Right renal pelvis (tissue), 4 donors: Measurements from ENCODE around the gene PRKAB1. TPM values are rescaled to one million over a fixed set of nuclear protein-coding genes. Genes with fewer than 3 reads are reported as not detected.

Experiments
- DNase-seq, 4 donors: peaks; one replicate each; pipeline ENCODE4 v3.0.0-alpha.2; 2013; ENCODE audit warnings: low read depth in 4 of 4, low spot score in 3 of 4, missing footprints in 1 of 4
- polyA plus RNA-seq, 4 donors: library from polyadenylated mRNA; unstranded; fragments of 120-200 nt; gene quantifications; one replicate each; pipeline ENCODE4 v1.2.1, GENCODE V29; 2013; ENCODE audit not compliant: insufficient read length in 4 of 4

The PRKAB1 gene
- polyA plus RNA-seq, 4 donors, result 71.7 to 92.2 (median 79.6) TPM

DNA sequence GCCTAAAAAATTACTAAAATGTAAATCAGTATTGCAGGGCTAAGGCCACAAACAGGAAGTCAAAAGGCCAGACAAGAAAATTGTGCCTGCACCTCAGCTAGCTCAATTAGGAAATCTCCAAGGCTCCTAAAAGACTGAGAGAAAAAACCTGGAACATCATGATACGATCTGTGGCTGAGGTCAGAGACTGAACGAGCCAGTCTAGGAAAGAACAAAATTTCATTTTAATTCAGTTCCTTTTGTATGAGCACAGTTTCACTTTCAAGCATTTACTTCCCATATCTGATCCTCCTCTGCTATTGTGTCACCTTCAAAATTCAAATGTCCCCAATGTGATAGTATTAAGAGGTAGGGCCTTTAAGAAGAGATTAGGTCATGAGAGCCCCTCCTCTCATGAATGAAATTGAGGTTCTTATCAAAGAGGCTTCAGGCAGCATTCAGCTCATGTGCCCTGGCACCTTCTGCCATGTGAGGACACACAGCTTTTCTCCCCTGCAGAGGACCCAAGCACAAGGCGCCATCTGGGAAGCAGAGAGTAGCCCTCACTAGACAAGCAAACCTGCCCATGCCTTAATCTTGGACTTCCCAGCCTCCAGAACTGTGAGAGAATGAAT is 14.8 kb downstream of the PRKAB1 start:
- no peak for DNase-seq

- DNase-seq, result no peak
These were observed 15.5 kb downstream of the PRKAB1 start for GRCh38 chr12:119683413-119683812.

GRCh38 chr12:119683816-119684215 is 15.9 kb downstream of the PRKAB1 start:
- DNase-seq, result no peak

DNA sequence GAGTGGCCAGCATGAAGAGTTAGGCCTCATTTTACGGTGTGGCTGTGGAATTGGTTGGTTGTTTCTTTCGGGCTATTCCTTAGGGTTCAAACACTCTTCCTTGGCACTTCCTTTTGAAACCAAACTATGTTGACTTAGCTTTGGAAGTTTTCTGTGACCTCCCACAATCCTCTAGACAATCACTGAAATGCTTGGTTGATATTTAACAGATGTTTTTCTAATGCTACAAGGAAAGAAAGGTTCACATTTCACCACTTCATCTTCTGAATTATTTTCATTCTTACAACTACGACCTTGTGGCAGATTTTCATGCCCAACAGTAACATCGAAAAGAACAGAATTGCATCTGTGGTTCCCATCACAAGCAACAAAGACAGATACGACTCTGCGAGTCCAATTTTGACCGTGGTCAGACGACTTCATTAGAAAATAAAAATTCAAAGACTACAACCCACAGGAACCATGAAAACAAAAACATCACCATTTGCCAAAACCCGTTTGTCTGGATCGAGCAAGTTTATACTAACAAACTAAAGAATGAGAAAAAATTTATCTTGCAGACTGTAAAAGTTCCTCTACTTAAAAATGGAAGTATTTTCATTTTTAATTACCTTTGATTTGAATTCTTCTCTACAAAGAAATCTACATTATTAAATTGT is 16.9 kb downstream of the PRKAB1 start:
- DNase-seq, result no peak

DNA sequence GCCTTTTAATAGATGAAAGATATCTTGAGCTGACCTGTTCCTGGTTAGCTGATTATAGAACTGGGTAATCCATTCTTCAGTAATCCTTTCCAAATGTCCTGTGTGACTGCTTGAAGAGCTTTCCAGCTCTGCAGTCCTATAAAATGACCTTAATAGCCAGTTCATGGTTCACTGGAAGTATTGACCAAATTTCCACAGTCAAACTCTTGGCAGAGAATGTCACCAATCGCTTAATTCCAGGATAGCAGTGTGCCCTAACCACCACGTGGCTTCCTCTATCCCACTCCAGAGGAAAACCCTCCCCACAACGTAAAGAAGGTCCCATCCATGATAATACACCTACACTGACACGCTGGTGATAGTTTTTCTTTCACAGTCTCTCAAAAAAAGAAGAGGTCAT is 17.4 kb downstream of the PRKAB1 start:
- no peak for DNase-seq

DNA sequence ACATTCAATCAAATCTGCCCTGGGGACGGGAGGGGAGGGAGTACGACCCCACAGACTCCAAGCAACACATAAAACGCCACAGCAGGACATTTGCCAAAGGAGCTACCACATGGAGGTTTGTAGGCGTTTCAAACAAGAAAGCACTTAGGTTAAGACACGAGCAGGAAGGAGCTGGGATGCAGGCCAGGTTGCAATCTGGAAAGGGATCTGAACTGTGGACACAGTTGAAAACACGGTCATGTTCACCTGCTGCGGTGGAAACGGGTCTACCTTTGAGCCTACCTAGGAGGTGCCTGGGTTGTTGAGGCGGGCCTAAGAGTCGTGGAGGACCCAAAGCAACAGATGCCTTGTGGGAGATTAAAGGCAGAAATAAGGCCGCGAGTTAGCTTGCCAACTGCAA is 18.4 kb downstream of the PRKAB1 start:
- DNase-seq, result no peak

DNA sequence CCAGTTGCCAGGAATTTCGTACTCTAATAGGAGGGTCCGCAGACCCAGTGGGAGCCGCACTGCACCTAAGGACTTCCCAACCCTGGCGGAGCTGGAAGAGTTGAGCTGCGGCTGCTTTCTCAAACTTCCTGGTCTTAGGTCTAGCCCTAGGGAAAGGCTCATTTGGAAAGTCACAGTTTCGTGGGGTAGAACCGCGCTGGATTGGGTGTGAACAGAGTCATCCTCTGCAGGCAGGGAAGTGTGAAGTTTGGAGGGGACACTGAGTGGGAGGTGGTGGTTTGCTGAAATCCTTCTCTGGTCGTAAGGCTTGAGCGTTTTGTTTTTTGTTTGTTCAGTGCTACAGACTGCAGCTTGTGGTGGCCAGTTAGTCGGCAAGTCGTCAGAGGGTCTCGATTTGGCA is 18.8 kb downstream of the PRKAB1 start:
- no peak for DNase-seq

DNA sequence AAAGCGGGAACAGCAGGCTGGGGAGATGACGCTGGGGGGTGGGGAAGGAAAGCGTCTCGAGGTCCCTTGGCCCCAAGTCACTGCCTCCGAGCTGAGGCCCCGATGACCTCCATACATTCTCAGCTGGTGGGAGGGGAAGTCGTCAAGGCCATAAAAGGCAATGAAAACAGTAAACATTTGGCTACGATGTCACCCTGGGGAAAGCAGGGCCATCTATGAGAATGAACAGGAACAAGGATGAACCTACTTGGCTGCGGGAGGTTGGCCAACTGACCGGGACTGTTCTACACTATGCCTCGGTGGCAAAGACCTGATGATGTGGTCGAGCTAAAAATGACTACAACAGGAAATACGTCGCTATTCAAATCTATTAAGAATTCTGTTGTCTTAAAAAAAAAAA is 19.5 kb downstream of the PRKAB1 start:
- no peak for DNase-seq

GRCh38 chr12:119687879-119688278 is 19.9 kb downstream of the PRKAB1 start:
- DNase-seq, result no peak

- DNase-seq, result no peak
These were observed 22.1 kb downstream of the PRKAB1 start for GRCh38 chr12:119689935-119690500.

DNA sequence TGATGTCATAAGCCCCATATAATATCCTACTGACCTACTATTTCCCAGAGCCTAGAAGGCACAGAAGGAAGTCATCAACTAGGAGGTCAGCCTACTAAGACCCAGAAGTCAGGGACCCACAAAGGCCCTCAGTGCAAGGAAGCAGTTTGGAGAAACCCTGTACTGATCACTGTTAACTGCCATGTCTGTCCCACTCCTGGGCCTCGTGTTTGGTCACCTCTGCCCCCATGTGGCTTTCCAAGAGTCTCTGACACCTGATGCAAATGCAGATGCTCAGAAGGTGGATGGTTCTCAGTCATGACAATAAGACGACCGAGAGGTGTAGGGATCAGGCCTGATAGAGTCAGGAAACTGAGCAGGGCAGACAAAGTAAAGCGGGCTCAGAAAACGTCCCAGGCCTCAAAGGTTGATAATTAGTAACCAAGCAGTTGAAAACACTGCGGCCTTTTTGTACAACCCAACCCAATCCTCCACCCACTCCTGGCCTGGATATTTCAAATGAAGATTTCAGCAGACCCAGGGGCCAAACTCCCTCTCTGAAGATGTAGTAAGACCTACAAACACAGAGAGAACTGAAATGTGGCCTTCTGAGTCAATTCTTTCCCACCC is 23.4 kb downstream of the PRKAB1 start:
- DNase-seq, result no peak

GRCh38 chr12:119692410-119692809 is 24.5 kb downstream of the PRKAB1 start:
- DNase-seq, result no peak

DNA sequence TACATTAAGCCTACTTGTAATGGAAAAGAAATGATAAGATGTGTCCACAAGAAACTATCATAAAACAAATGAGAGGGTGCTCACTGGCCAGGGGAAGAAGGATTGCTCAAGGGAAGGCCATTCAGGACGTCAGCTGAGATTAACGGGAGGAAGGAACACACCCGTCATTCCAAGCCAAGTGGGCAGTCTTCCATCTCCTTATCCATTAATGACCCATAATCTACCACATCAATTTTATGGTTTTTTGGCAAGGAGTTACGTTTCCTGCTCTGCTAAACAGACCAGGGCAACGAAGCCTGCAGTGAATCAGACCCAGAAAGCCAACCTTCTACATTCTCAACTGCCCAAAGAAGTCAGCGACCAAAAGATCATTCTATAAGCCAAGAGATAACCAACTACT is 25.1 kb downstream of the PRKAB1 start:
- DNase-seq, result no peak

DNA sequence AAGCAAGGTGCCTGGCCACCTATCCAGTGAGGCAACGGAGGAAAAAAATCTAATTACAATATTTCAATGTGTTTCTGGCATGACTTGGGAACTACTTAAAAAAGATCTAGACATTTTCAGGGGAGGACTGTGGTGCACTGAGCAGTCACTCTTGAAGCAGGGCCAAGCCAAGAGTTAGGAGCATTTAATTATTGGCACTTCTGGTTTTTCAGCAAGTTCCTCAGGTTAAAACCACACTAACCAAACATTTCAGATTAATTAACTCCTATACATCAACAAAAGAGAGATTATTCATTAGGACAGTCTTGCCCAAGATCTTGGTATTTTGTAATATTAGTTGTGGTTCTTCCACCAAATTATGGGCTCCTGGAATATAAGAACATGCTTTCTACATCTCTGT is 25.6 kb downstream of the PRKAB1 start:
- DNase-seq, result no peak

GRCh38 chr12:119694111-119694510 is 26.2 kb downstream of the PRKAB1 start:
- DNase-seq, result no peak

- no peak for DNase-seq
These were observed 27.1 kb downstream of the PRKAB1 start for GRCh38 chr12:119695034-119695433.

GRCh38 chr12:119696943-119697342 is 29.0 kb downstream of the PRKAB1 start:
- no peak for DNase-seq

DNA sequence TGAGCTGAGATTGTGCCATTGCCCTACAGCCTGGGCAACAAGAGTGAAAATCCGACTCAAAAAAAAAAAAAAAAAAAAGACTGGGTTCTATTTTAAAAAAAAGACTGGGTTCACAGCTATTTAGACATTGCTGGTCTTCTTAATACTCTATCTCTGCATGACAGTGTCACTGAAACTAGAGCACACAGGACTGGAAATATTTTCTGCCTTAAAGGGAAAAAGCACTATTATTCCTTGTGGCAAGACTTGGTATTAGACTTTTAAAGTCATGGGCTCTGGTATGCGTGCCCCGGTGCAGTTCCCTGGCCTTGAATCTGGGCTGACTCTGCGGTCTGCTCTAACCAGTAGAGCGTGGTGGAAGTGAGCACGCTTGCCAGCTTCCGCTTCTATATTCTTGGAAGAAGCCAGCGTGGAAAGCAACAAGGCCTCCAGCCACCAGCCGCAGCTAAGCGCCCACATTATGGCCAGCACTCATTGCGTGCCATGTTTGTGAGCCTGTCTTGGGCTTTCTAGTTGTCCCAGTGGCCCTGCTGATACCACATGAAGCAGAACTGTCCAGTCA is 31.3 kb downstream of the PRKAB1 start:
- no peak for DNase-seq

GRCh38 chr12:119700078-119700477 is 32.1 kb downstream of the PRKAB1 start:
- DNase-seq, result no peak

- DNase-seq, result no peak
These were observed 36.3 kb downstream of the PRKAB1 start for GRCh38 chr12:119704065-119704747.

DNA sequence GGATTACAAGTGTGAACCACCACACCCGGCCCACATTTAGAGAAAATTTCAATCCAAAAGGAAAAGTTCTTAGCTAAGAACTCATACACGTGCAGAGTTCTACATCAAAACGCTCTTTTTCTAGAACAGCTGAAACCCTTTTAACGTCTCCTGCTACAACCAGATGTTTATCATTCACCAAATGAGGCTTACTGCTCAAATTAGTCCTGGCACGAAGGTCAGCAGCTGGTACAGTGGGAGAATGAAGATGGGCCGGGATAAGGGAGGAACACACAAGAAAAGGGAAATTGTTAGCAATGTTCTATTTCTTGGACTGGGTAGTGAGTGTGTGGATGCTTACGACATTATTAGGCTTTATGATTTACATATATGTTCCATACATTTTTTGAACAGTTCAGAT is 37.2 kb downstream of the PRKAB1 start:
- no peak for DNase-seq
